ENCODE data around the gene UCMA. TPM values are rescaled to one million over a fixed set of nuclear protein-coding genes. Genes with fewer than 3 reads are reported as not detected.

UCMA gene
- total RNA-seq, 1 donor from 2014 or later: not detected

DNA sequence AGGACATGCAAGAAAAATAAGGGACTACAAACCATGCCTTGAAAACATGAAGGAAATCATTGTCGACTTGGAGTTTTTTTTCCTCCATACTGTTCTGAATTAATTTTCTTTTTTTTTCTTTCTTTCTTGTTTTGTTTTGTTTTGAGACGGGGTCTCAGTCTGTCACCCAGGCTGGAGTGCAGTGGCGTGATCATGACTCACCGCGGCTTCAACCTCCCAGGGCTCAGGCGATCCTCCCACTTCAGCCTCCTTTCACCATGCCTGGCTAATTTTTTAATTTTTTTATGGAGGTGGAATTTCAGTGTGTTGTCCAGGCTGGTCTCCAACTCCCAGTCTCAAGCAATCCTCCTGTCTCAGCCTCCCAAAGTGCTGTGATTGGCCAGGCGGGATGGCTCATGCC is 11.6 kb downstream of the UCMA start:
- no peaks in the 10 kb centered on the region for H3K9me3 Mint-ChIP-seq (ENCODE audit: unreplicated experiment)
- H3K4me1 Mint-ChIP-seq (ENCODE audit: low read depth, unreplicated experiment): no peaks in the 10 kb centered on the region
- no peak for DNase-seq (ENCODE audit: low read depth)
- Histone ChIP-seq H3K36me3 (ENCODE audit: insufficient read depth, low read length) (no peaks in the 10 kb centered on the region), H3K27me3 (ENCODE audit: insufficient read depth, low read length) (no peaks in the 10 kb centered on the region), H4K20me1 (ENCODE audit: insufficient read depth, low read length) (no peaks in the 10 kb centered on the region), H2AFZ (ENCODE audit: low read depth, low read length) (no peak overlapping the region), H3K9me3 (ENCODE audit: insufficient read depth, low read depth, low read length) (no peaks in the 10 kb centered on the region), H3K4me3 (ENCODE audit: insufficient read depth, low read depth, low read length) (no peak overlapping the region), H3K9ac (ENCODE audit: low read length) (no peak overlapping the region), H3K27ac (ENCODE audit: low read depth, low read length) (no peak overlapping the region), H3K4me2 (ENCODE audit: low read length) (no peak overlapping the region), H3K4me1 (ENCODE audit: insufficient read depth, low read length) (no peaks in the 10 kb centered on the region), H3K79me2 (ENCODE audit: insufficient read depth, low read length) (no peaks in the 10 kb centered on the region)
- H3K4me3 Mint-ChIP-seq (ENCODE audit: unreplicated experiment): no peak overlapping the region
- no peaks in the 10 kb centered on the region for H3K36me3 Mint-ChIP-seq (ENCODE audit: low read depth, unreplicated experiment)
- peaks cover 5% of the 10 kb centered on the region for H3K27me3 Mint-ChIP-seq (ENCODE audit: low read depth, unreplicated experiment)
- TF ChIP-seq, protein P1, sequence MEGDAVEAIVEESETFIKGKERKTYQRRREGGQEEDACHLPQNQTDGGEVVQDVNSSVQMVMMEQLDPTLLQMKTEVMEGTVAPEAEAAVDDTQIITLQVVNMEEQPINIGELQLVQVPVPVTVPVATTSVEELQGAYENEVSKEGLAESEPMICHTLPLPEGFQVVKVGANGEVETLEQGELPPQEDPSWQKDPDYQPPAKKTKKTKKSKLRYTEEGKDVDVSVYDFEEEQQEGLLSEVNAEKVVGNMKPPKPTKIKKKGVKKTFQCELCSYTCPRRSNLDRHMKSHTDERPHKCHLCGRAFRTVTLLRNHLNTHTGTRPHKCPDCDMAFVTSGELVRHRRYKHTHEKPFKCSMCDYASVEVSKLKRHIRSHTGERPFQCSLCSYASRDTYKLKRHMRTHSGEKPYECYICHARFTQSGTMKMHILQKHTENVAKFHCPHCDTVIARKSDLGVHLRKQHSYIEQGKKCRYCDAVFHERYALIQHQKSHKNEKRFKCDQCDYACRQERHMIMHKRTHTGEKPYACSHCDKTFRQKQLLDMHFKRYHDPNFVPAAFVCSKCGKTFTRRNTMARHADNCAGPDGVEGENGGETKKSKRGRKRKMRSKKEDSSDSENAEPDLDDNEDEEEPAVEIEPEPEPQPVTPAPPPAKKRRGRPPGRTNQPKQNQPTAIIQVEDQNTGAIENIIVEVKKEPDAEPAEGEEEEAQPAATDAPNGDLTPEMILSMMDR (IDR thresholded peaks at IDR 0.05; ENCODE audit: insufficient read depth, low read depth, low read length): no peak
- TF ChIP-seq EZH2 (IDR thresholded peaks at IDR 0.05; ENCODE audit: insufficient read depth, low read length): no peak
- FAIRE-seq: no peak
- no peak overlapping the region for H3K27ac Mint-ChIP-seq (ENCODE audit: unreplicated experiment)

DNA sequence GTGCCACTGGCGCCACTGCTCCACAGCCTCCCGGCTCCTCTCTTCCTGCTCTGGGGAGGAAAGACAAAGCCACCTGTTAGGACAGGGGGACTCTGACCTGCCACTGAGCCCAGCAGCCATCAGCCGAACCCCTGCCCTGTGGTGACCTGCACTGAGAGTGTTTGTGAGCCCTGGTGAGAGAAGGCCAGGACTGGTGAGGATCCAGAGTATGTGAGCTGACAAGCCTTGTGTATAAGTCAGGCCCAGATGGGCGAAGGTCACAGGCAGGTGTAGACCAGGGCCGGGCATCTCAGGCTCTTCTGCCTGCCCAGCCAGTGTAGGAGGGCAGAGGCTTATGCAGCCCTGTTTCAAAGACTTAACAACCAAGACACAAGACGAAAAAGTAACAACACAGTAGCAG is 12.0 kb downstream of the UCMA start:
- no peak overlapping the region for H3K27ac Mint-ChIP-seq (ENCODE audit: unreplicated experiment)
- no peaks in the 10 kb centered on the region for H3K36me3 Mint-ChIP-seq (ENCODE audit: low read depth, unreplicated experiment)
- no peak overlapping the region for H3K4me2 ChIP-seq (ENCODE audit: low read length)
- H3K27me3 ChIP-seq (ENCODE audit: insufficient read depth, low read length): no peaks in the 10 kb centered on the region
- H3K27me3 Mint-ChIP-seq (ENCODE audit: low read depth, unreplicated experiment): peaks cover 4% of the 10 kb centered on the region
- H3K4me3 ChIP-seq (ENCODE audit: insufficient read depth, low read depth, low read length): no peak overlapping the region
- TF ChIP-seq EZH2 (IDR thresholded peaks at IDR 0.05; ENCODE audit: insufficient read depth, low read length): no peak
- TF ChIP-seq, protein P1 (IDR thresholded peaks at IDR 0.05; ENCODE audit: insufficient read depth, low read depth, low read length): no peak
- no peaks in the 10 kb centered on the region for H3K4me1 Mint-ChIP-seq (ENCODE audit: low read depth, unreplicated experiment)
- DNase-seq (ENCODE audit: low read depth) (no peak), FAIRE-seq (no peak)
- H3K9me3 Mint-ChIP-seq (ENCODE audit: unreplicated experiment): no peaks in the 10 kb centered on the region
- no peaks in the 10 kb centered on the region for H3K79me2 ChIP-seq (ENCODE audit: insufficient read depth, low read length)
- no peak overlapping the region for H3K4me3 Mint-ChIP-seq (ENCODE audit: unreplicated experiment)
- H3K36me3 ChIP-seq (ENCODE audit: insufficient read depth, low read length): no peaks in the 10 kb centered on the region
- H4K20me1 ChIP-seq (ENCODE audit: insufficient read depth, low read length): no peaks in the 10 kb centered on the region
- H3K4me1 ChIP-seq (ENCODE audit: insufficient read depth, low read length): no peaks in the 10 kb centered on the region
- no peak overlapping the region for H3K9ac ChIP-seq (ENCODE audit: low read length)
- no peaks in the 10 kb centered on the region for H3K9me3 ChIP-seq (ENCODE audit: insufficient read depth, low read depth, low read length)
- no peak overlapping the region for H3K27ac ChIP-seq (ENCODE audit: low read depth, low read length)
- H2AFZ ChIP-seq (ENCODE audit: low read depth, low read length): no peak overlapping the region

DNA sequence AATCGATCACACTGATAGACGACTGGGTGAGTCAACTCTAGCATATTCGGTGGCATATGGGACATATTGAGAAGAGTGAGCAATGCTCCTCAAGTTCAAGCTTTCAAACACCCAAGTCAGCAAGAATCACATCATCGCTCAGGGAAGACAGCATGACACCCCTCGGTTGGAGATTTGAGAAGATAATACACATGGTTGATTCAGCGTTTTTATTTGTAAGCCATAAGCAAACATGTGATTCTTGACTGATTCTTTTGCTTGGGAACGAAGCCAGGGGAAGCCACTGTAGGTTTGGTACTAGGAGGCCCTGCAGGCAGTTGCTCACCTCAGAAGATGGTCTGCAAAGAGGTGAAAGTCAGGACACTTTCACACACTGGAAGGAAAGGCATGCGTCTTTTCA is 12.6 kb downstream of the UCMA start:
- FAIRE-seq (no peak), DNase-seq (ENCODE audit: low read depth) (no peak)
- Histone ChIP-seq H3K27me3 (ENCODE audit: insufficient read depth, low read length) (no peaks in the 10 kb centered on the region), H3K9me3 (ENCODE audit: insufficient read depth, low read depth, low read length) (no peaks in the 10 kb centered on the region), H3K9ac (ENCODE audit: low read length) (no peak overlapping the region), H3K4me1 (ENCODE audit: insufficient read depth, low read length) (no peaks in the 10 kb centered on the region), H3K36me3 (ENCODE audit: insufficient read depth, low read length) (no peaks in the 10 kb centered on the region), H3K4me2 (ENCODE audit: low read length) (no peak overlapping the region), H3K4me3 (ENCODE audit: insufficient read depth, low read depth, low read length) (no peak overlapping the region), H3K79me2 (ENCODE audit: insufficient read depth, low read length) (no peaks in the 10 kb centered on the region), H3K27ac (ENCODE audit: low read depth, low read length) (no peak overlapping the region), H2AFZ (ENCODE audit: low read depth, low read length) (no peak overlapping the region), H4K20me1 (ENCODE audit: insufficient read depth, low read length) (no peaks in the 10 kb centered on the region)
- no peaks in the 10 kb centered on the region for H3K36me3 Mint-ChIP-seq (ENCODE audit: low read depth, unreplicated experiment)
- no peak overlapping the region for H3K4me3 Mint-ChIP-seq (ENCODE audit: unreplicated experiment)
- no peak for TF ChIP-seq EZH2 (IDR thresholded peaks at IDR 0.05; ENCODE audit: insufficient read depth, low read length)
- TF ChIP-seq, protein P1 (IDR thresholded peaks at IDR 0.05; ENCODE audit: insufficient read depth, low read depth, low read length): no peak
- no peaks in the 10 kb centered on the region for H3K27me3 Mint-ChIP-seq (ENCODE audit: low read depth, unreplicated experiment)
- H3K27ac Mint-ChIP-seq (ENCODE audit: unreplicated experiment): no peak overlapping the region
- no peaks in the 10 kb centered on the region for H3K9me3 Mint-ChIP-seq (ENCODE audit: unreplicated experiment)
- H3K4me1 Mint-ChIP-seq (ENCODE audit: low read depth, unreplicated experiment): no peaks in the 10 kb centered on the region

All from astrocyte (in vitro differentiated cells and primary cell).